Upper lobe of left lung (tissue), 6 donors: Measurements from ENCODE around the gene ARHGEF4. TPM values are rescaled to one million over a fixed set of nuclear protein-coding genes. Genes with fewer than 3 reads are reported as not detected.

Experiments
- ATAC-seq, 2 donors: fragments of 200-7000 bp; cut with Tn5 transposase; one replicate each; pipeline ENCODE4 v1.9.1; 2022; ENCODE audit warnings: mild to moderate bottlenecking in 2 of 2, moderate library complexity in 2 of 2; ENCODE audit not compliant: low FRiP score in 2 of 2
- DNase-seq, 2 donors: peaks; one replicate each; pipeline ENCODE4 v3.0.0-alpha.2; 2019 to 2020
- H3K27ac ChIP-seq, 4 donors: fragments of 200-600 bp; sonication (generic); one replicate each; pipeline ENCODE4 v1.5.1; 2016 to 2019
- H3K27me3 ChIP-seq, 4 donors: fragments of 200-600 bp; sonication (generic); one replicate each; pipeline ENCODE4 v1.5.1; 2017 to 2019
- H3K36me3 ChIP-seq, 4 donors: fragments of 200-600 bp; sonication (generic); one replicate each; pipeline ENCODE4 v1.5.1; 2016 to 2019
- H3K4me1 ChIP-seq, 4 donors: fragments of 200-600 bp; sonication (generic); one replicate each; pipeline ENCODE4 v1.5.1; 2018 to 2019
- H3K4me3 ChIP-seq, 4 donors: fragments of 200-600 bp; sonication (generic); one replicate each; pipeline ENCODE4 v1.5.1; 2017 to 2019; ENCODE audit warnings: mild to moderate bottlenecking in 2 of 4, moderate library complexity in 1 of 4
- H3K9me3 ChIP-seq, 4 donors: fragments of 200-600 bp; sonication (generic); one replicate each; pipeline ENCODE4 v1.5.1; 2018 to 2019
- EP300 ChIP-seq, 4 donors: sonication (generic); formaldehyde crosslinking; IDR thresholded peaks; one replicate each; pipeline ENCODE4 v1.5.1; 2017; ENCODE audit warnings: antibody characterized with exemption in 4 of 4, control low read depth in 2 of 4
- POLR2A ChIP-seq, 4 donors: fragments of 450-650 bp; IDR thresholded peaks; one replicate each; pipeline ENCODE4 v1.5.1; 2016 to 2017; ENCODE audit warnings: antibody characterized with exemption in 4 of 4, mild to moderate bottlenecking in 2 of 4
- POLR2AphosphoS5 ChIP-seq, 2 donors: sonication (generic); formaldehyde crosslinking; IDR thresholded peaks; one replicate each; pipeline ENCODE4 v1.5.1; 2017; ENCODE audit warnings: antibody characterized with exemption in 2 of 2
- WGBS, 2 donors: methylation state at CpG; one replicate each; pipeline ENCODE4 v1.1.5; 2017 to 2018; 5-methylcytosine and 5-hydroxymethylcytosine counted together
- total RNA-seq, 6 donors: library from RNA; depleted of rRNA in 4 of 6; stranded (reverse); fragments of >200 nt in 4 of 6; gene quantifications; one replicate each; pipeline versions ENCODE4 v1.1.0 to v1.2.1, GENCODE V29; 2016 to 2021
- TF ChIP-seq, protein P1 (sequence below), 6 experiments: fragments of 450-650 bp in 4 of 6; fragments of 200-600 bp in 2 of 6; sonication (generic) in 2 of 6; IDR thresholded peaks; one replicate each; pipeline ENCODE4 v1.5.1; 2016 to 2019; ENCODE audit warnings: antibody characterized with exemption in 6 of 6
- donor health status: DM: no; HTN: no; CAD: no; lungs with moderate emphysema.
- donor health status: DM: no; HTN: yes; CAD: no; lungs with severe emphysema.

Gene ARHGEF4, protein sequence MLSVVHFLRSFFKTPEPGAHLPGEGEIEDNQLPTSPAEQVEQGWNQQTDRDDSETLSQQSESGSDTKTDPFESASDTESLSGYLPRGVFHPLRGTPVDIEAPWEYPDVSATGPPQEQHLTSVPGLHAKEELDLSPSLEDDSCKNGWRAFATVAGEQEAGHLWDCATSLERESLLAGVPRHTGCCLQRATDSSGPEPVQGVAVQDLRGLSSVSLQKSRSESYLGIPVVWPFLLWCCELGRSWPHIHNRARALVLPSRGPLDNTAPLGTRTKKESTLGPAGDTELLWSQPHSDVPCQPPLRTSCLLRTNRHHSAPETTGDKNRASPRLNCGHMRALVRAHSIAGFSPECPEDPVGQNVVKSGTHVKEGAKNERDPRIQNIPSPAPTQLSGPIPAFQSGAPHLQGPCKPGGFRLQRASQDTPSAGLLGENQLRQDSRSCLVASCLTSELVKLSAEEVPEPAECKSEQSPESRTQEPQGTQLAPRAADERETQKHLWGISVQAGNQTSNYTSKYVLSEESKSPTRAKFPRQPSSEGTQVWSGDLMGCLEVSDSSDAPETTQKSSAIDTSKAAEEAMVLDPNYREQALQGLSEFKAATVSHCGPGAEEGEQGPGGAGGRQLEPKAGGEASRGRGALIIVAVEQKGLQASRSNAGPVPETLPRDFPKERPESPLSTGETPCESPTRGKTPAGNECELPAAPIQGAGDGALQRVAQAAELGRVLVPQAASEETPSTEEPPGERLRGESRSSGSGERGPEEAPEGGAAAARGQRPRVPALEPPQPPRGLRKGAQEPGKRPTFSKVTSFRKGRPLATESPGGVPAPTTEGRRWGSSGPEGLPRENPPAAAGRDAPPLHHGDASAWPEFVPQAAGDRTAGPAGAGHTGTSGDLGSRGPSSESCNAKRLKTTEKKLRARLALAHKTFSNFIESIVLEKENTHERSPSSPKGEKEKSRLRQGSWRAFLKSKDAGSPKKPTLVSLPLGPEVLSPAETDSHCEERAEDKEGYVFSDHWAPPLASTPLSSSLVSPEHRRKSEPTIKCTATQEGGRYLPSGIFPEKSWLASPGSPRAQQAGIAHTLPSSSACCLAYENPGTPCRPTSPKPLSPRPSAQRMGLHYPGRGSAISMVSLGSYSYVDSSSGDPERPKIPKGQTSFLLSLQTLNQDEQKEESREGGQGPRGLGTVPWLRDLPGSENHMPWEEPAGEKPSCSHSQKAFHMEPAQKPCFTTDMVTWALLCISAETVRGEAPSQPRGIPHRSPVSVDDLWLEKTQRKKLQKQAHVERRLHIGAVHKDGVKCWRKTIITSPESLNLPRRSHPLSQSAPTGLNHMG (N-terminal part only)
- 100 to 1,000 TPM in 1 of 6 donors, 10 to 100 TPM in 5; 10.1 to 101 (median 22.5) TPM for total RNA-seq

DNA sequence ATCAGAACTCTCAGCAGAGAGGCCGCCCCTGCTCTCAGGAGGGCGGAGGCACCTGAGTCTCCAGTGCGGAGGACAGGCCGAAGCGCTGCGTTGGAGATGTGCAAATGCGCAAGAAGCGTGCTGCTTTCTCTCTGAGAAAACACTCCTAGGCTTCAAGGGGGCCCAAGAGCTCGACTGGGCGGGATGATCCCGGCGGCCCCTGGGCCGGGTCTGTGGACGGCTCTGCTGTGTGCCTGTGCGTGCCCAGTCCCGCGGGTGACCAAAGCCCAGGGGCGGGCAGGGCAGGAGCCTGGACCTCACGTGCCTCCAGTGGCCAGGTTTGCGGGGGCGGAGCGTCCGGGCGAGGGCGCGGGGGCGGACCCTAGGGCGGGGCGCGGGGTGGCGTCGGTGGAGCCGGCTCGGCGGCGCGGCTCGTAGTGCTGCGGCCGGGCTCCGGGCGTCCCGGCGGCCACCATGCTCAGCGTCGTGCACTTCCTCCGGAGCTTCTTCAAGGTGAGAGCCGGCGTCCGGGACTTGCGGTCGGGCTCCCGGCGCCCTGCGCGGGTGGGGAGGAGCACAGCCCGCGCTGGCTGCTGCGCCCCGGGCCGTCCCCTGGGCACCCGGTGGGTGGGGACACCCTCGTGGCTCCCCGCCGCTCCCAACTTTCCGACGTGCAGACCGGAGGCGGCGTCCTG lies at the start of gene ARHGEF4:
Gene ARHGEF4 (plus strand): TSS at position 414 of the 674 bp plus-strand sequence. CDS start 40 bp downstream, at position 454.
- peak; percentile 48 to 64 for ATAC-seq
- TF ChIP-seq EP300 (IDR thresholded peaks at IDR 0.05), result no peak
- TF ChIP-seq POLR2AphosphoS5 (IDR thresholded peaks at IDR 0.05), result no peak
- TF ChIP-seq, protein P1, sequence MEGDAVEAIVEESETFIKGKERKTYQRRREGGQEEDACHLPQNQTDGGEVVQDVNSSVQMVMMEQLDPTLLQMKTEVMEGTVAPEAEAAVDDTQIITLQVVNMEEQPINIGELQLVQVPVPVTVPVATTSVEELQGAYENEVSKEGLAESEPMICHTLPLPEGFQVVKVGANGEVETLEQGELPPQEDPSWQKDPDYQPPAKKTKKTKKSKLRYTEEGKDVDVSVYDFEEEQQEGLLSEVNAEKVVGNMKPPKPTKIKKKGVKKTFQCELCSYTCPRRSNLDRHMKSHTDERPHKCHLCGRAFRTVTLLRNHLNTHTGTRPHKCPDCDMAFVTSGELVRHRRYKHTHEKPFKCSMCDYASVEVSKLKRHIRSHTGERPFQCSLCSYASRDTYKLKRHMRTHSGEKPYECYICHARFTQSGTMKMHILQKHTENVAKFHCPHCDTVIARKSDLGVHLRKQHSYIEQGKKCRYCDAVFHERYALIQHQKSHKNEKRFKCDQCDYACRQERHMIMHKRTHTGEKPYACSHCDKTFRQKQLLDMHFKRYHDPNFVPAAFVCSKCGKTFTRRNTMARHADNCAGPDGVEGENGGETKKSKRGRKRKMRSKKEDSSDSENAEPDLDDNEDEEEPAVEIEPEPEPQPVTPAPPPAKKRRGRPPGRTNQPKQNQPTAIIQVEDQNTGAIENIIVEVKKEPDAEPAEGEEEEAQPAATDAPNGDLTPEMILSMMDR (IDR thresholded peaks at IDR 0.05), result no peak
- no peak for TF ChIP-seq POLR2A (IDR thresholded peaks at IDR 0.05)
- no peaks in the 10 kb centered on the region for H3K36me3 ChIP-seq
- H3K9me3 ChIP-seq, result no peaks in the 10 kb centered on the region
- H3K27me3 ChIP-seq, result peaks cover 0 to 18% (median 10%) of the 10 kb centered on the region in 4 donors
- H3K27ac ChIP-seq, result no peak within 1 kb of the TSS
- peak within 1 kb of the TSS in 3 of 4 donors; percentile 31 to 44 (median 36) for H3K4me3 ChIP-seq
- peak; percentile 45 to 93 for DNase-seq
- WGBS, 2 donors, result 0 to 38% methylated on average over 5 to 8 of the region's 70 CpGs
- H3K4me1 ChIP-seq, result peaks cover 5 to 16% (median 9%) of the 10 kb centered on the region in 4 donors

DNA sequence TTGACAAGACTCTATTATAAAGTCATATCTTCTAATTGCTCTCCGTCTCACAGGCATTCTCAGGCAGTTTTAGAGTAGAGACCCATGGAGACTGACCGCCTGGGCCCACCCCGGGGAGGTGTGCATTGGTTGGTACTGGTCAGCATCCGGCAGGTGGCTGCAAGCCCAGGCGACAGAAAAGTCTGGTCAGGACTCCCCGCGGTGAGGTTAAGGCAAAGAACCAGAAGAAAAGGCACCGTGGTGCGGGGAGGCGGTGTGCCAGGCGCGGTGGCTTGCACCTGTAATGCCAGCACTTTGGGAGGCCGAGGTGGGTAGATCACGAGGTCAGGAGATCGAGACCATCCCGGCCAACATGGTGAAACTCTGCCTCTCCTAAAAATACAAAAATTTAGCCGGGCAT lies 48.9 kb upstream of the ARHGEF4 start:
- no peaks in the 10 kb centered on the region for H3K9me3 ChIP-seq
- WGBS, 2 donors, result 86 to 87% methylated on average over 17 of the region's 17 CpGs
- no peaks in the 10 kb centered on the region for H3K36me3 ChIP-seq

DNA sequence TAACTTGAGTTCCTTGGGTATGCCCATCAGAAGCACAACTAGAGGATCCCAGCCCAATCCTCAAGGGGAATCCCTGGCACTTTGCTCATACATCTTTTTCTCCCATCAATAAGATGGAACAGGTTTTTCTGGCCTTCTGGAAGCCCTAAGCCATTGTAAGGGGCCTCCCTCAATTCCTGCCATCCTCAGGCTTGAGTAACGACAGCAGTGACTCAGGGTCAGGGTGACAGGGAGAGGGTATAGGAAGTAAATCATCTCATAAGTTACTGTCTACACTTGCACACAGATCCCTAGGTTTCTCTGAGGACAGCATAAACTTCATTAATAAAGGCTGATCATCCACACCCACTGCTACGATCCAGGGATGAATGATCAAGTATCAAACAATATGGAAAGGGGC lies 46.4 kb upstream of the ARHGEF4 start:
- 84 to 86% methylated on average over 2 of the region's 2 CpGs for WGBS, 2 donors
- Histone ChIP-seq H3K9me3 (no peaks in the 10 kb centered on the region), H3K27ac (no peak overlapping the region), H3K4me3 (no peak overlapping the region), H3K4me1 (no peaks in the 10 kb centered on the region), H3K36me3 (no peaks in the 10 kb centered on the region), H3K27me3 (no peaks in the 10 kb centered on the region)
- TF ChIP-seq, protein P1 (IDR thresholded peaks at IDR 0.05), result no peak
- TF ChIP-seq EP300 (IDR thresholded peaks at IDR 0.05), result no peak
- TF ChIP-seq POLR2A (IDR thresholded peaks at IDR 0.05), result no peak
- no peak for TF ChIP-seq POLR2AphosphoS5 (IDR thresholded peaks at IDR 0.05)
- ATAC-seq, result no peak
- DNase-seq, result no peak

More for the DNA sequence above, 48.9 kb upstream of the ARHGEF4 start:
- no peak overlapping the region for H3K27ac ChIP-seq
- TF ChIP-seq POLR2A (IDR thresholded peaks at IDR 0.05) (no peak), EP300 (IDR thresholded peaks at IDR 0.05) (no peak), POLR2AphosphoS5 (IDR thresholded peaks at IDR 0.05) (no peak)
- TF ChIP-seq, protein P1 (IDR thresholded peaks at IDR 0.05), result no peak
- no peaks in the 10 kb centered on the region for H3K4me1 ChIP-seq
- no peaks in the 10 kb centered on the region for H3K27me3 ChIP-seq
- DNase-seq (peak in 1 of 2 donors; percentile 67), ATAC-seq (no peak)
- H3K4me3 ChIP-seq, result no peak overlapping the region
